Measurements from ENCODE around the gene TEPSIN. TPM values are rescaled to one million over a fixed set of nuclear protein-coding genes. Genes with fewer than 3 reads are reported as not detected.
A peak's percentile ranks its signal among the peaks of the same experiment; 100 is the strongest.

TEPSIN gene
- total RNA-seq, 4 donors from 2014 or later: 16.7 to 42.9 (median 23.3) TPM

GRCh38 chr17:81206166-81206565, 32.7 kb downstream of the TEPSIN start:
- WGBS, 2 donors: 68 to 79% methylated on average over 3 to 4 of the region's 4 CpGs
- Histone ChIP-seq H3K27ac (no peak overlapping the region), H3K27me3 (no peaks in the 10 kb centered on the region), H3K4me1 (peaks cover 0 to 2% (median 0%) of the 10 kb centered on the region in 3 donors), H3K9me3 (no peaks in the 10 kb centered on the region), H3K36me3 (peaks cover 0 to 35% (median 0%) of the 10 kb centered on the region in 3 donors), H3K4me3 (no peak overlapping the region)
- DNase-seq: no peak
- TF ChIP-seq CTCF (IDR thresholded peaks at IDR 0.05) (no peak), POLR2A (IDR thresholded peaks at IDR 0.05) (no peak)
- intact Hi-C loops (cut with DNase I): no loop called here

DNA sequence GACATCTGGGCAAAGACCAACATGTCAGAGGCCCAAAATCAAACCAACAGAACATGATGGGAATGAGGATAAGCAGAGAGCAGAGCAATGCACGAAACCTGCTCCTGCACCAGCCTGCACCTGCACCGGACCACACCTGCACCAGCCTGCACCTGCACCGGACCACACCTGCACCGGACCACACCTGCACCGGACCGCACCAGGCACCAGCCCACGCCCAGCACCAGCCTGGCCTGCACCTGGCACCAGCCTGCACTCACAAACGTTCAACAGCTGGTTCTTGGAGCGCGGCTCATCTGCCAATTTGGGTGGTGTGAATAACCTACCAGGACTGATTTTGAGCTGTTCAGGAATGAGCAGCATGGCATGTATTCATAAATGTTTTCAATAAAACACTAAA, 34.3 kb downstream of the TEPSIN start:
- Histone ChIP-seq H3K4me3 (no peak overlapping the region), H3K36me3 (peaks cover 0 to 37% (median 0%) of the 10 kb centered on the region in 3 donors), H3K9me3 (no peaks in the 10 kb centered on the region), H3K27me3 (no peaks in the 10 kb centered on the region), H3K27ac (no peak overlapping the region), H3K4me1 (peaks cover 0 to 8% (median 0%) of the 10 kb centered on the region in 3 donors)
- TF ChIP-seq POLR2A (IDR thresholded peaks at IDR 0.05) (no peak), CTCF (IDR thresholded peaks at IDR 0.05) (no peak)
- intact Hi-C loops (cut with DNase I): no loop called here
- DNase-seq: no peak
- WGBS, 2 donors: 41 to 100% methylated on average over 2 of the region's 10 CpGs

DNA sequence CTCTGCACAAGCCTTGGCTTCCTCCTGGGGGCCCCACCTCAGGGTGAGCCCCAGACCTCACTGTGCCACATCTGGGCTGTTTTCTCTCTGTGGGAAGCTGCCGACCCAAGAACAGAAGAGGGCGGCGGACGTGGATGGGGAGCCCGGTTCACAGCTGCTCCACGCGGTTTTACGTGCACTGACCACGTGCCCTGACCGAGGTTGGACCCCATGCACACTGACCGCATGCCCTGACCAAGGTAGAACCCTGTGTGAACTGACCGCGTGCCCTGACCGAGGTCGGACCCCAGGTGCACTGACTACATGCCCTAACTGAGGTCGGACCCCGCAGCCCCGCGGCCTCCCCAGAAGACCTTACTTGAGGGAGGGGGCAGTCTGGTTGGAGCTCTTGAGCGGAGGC, 35.7 kb downstream of the TEPSIN start:
- no peak overlapping the region for H3K4me3 ChIP-seq
- no peak for TF ChIP-seq CTCF (IDR thresholded peaks at IDR 0.05)
- no peak for TF ChIP-seq POLR2A (IDR thresholded peaks at IDR 0.05)
- H3K36me3 ChIP-seq: peaks cover 0 to 39% (median 0%) of the 10 kb centered on the region in 3 donors
- intact Hi-C loops (cut with DNase I): no loop called here
- H3K4me1 ChIP-seq: peaks cover 0 to 17% (median 0%) of the 10 kb centered on the region in 3 donors
- no peaks in the 10 kb centered on the region for H3K9me3 ChIP-seq
- H3K27ac ChIP-seq: no peak overlapping the region
- DNase-seq: no peak
- 97 to 100% methylated on average over 3 to 5 of the region's 20 CpGs for WGBS, 2 donors
- no peaks in the 10 kb centered on the region for H3K27me3 ChIP-seq

DNA sequence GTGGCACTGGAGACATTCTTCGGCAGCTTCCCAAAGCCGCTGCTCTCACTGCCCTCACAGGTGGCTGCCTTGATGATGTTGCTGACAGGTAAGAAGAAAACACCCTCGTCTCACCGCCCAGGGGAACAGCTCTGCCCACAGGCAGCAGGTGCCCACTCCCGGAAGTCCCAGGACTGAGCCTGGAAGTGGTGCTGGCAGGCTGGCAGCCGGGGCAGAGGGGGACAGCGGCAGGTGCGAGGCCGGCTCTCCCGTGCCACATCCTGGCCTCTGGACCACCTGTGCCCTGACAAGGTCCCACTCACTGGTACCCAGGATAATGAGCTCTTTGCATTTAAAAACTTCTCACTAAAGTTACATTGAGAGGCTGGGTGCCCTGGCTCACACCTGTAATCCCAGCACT, 36.5 kb downstream of the TEPSIN start:
- intact Hi-C loops (cut with DNase I): no loop called here
- 67 to 68% methylated on average over 1 to 4 of the region's 10 CpGs for WGBS, 2 donors
- Histone ChIP-seq H3K4me3 (no peak overlapping the region), H3K4me1 (peaks cover 0 to 21% (median 0%) of the 10 kb centered on the region in 3 donors), H3K36me3 (peaks cover 0 to 45% (median 0%) of the 10 kb centered on the region in 3 donors), H3K27me3 (no peaks in the 10 kb centered on the region), H3K27ac (no peak overlapping the region), H3K9me3 (no peaks in the 10 kb centered on the region)
- TF ChIP-seq CTCF (IDR thresholded peaks at IDR 0.05) (no peak), POLR2A (IDR thresholded peaks at IDR 0.05) (no peak)
- no peak for DNase-seq

DNA sequence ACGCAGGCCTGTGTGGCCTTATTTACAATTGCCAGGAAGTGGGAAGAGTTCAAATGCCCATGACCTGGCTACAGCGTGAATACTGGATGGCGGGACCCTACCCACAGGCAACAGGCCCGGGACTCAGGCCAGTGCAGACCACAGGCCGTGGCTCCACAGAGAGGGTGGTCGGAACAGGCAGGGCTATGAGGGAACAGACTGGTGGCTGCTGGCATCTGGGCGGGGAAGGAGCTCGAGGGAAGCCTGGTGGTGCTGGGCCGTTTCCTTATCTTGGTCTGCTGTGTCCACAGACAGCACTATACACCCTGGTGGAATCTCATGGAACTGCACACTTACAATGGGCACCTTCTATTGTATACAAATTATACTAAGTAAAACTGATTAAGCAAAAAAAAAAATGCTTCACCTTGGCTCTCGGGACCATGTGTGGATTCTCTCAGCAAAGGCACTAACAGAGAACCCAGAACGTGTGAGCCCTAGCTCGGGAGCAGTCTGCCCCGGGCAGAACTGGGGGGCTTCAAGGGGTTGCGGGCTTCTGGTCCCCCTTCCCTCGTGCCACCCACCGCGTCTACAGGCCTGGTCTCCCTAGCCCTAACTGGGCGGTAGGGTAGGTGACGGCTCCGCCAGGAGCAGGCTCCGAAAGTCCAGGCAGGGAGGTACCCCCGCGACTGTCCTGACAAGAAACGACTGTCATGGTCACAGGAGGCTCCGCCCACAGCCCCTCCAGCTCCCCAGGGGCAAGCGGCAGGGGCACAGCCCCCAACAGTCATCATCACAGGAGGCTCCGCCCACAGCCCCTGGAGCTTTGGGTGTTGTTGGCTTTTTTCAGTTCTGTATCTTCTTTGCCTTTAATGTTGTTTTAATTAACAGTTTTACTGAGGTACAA, 37.9 kb downstream of the TEPSIN start:
- intact Hi-C loops (cut with DNase I): no loop called here
- Histone ChIP-seq H3K27me3 (no peaks in the 10 kb centered on the region), H3K4me3 (no peak overlapping the region), H3K27ac (no peak overlapping the region), H3K9me3 (no peaks in the 10 kb centered on the region), H3K36me3 (peaks cover 0 to 45% (median 0%) of the 10 kb centered on the region in 3 donors), H3K4me1 (peaks cover 0 to 29% (median 0%) of the 10 kb centered on the region in 3 donors)
- no peak for DNase-seq
- TF ChIP-seq CTCF (IDR thresholded peaks at IDR 0.05): peak in 5 of 6 experiments; percentile 60 to 75 (median 65)
- TF ChIP-seq POLR2A (IDR thresholded peaks at IDR 0.05): no peak
- WGBS, 2 donors: 58 to 74% methylated on average over 7 to 16 of the region's 27 CpGs

Data from esophagus squamous epithelium (tissue), 5 donors.